ENCODE data around the gene NAA30.
"Not testable (repeated sequence)": the region's sequence is repeated elsewhere in the genome, so short reads cannot be mapped to it uniquely, and the experiment has no call there.

The NAA30 gene
- 24.5 to 55.3 (median 39.4) reads per million in 17 experiments for total RNA-seq

DNA sequence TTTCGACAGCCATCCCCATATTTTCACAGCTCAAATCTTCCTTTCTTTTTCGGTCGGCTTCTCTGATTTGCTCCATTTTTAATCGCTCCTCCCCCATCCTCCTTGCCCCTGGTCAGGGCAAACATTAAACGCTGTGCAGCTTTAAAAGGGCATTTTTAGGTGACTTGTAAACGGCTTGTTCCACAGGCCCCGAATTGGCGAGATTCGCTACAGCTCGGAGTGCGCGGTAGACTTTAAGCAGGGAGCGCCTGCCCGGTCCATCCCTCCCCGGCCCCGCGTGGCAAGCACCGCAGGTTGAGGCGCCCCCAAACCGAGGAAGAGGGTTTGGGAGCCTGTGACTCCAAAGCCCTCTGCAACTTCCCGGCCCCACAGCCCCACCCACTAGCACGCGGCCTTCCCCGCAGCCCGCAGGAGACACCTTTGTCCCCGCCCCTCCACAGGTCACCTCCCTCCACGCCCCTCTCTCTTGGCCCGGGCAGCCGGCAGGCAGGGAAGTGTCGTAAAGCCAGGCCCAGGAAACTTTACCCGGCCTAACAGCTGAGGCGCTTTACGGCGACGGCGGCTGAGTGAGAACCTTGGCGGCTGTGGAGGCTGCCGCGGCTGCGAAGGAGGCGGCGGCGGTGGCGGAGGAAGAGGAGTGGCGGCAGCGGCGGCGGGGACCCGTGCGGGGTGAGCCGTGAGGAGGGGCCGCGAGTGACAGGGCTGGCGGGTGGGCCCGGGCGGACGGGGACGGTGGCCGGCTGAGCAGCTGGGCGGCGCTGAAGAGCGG, at the start of gene NAA30:
Gene NAA30, plus strand, starts transcription at position 550 of the 769 bp plus-strand sequence. CDS start 372 bp downstream, outside the sequence.
- peak; percentile 90 to 94 (median 94) for DNase-seq

DNA sequence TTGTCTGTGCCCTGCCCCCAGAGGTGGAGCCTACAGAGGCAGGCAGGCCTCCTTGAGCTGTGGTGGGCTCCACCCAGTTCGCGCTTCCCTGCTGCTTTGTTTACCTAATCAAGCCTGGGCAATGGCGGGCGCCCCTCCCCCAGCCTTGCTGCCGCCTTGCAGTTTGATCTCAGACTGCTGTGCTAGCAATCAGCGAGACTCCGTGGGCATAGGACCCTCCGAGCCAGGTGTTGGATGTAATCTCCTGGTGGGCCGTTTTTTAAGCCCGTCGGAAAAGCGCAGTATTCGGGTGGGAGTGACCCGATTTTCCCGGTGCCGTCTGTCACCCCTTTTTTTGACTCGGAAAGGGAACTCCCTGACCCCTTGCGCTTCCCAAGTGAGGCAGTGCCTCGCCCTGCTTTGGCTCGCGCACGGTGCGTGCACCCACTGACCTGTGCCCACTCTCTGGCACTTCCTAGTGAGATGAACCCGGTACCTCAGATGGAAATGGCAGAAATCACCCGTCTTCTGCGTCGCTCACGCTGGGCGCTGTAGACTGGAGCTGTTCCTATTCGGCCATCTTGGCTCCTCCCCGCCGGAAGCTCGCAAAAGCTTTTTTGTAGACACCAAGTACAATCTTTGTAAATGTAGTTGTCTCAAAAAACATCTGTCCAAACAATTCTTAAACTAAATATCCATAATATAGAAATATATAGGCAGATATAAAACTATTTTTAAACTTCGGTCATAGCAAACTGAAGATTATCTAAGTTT, 46.7 kb upstream of the NAA30 start:
- not testable (repeated sequence) for DNase-seq

DNA sequence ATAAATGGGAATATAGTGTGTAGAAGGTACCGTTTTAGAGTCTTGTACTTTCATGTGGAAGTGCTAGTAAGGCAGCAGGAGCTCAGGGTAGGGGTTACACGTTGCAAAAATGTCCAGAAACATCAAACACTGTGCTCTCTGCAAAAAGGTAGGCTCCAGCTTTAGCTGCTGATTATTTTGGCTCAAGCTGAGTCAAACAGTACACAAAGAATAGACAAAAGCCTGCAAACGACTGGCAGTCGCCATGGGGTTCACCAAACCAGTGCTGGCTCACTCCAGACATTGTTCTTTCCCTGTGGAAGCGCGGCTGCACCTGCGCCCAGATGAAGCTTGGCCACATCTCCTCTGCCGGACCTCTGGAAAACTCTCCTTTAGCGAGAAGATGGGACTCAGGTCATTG, 45.3 kb upstream of the NAA30 start:
- no peak for DNase-seq

DNA sequence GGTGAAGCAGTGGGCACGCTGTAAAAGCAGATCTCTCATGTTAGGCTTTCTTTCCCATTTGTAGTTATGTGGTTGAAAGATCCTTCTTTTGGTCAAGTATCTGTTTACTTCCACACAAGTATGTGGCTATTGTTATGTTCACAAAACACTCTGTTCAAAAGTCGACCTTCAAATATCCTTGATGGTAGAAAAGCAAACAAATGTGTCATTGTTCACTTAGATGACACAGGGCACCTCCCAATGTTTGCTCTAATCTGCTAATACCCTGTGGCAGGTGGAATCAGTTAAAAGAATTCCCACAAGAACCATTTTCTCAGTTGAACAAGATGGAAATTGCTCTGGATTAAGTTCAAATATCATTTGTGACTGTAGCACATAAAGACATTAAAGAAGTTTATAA, 43.6 kb upstream of the NAA30 start:
- DNase-seq: no peak

DNA sequence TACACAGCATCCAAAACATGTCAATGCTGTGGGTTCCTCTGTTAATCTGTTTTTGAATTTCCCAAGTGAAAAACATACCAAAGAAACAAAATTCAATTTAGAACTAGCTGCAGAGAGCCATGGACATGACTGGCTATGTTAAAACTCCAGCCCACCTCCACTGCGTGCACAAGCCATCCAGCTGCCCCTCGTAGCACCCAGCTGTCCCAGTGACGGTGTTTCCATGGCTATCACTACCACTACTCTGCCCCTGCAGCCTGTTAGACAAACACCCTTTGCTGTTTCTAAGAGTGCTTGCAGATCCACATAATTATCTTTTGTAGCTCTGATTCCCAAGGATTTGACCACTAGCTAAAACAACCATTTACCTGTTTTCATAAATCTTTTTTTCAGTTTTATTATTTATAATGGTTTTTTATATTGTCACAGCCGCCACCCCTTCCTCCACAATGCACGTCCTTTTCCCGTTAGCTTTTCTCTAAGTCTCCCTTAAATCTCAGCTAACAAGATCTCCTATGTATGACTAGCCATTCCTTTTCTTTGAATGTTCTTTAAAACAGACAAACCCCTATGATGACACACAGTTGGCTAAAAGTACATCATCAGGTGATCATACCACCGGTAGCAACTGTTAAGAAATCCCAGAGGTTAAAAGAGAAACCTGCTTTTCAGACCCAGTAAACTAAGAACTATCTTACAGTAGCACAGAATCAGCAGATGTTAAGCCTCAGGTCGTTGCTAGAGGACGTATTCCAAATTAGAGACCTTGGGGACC, 37.8 kb upstream of the NAA30 start:
- no peak for DNase-seq

DNA sequence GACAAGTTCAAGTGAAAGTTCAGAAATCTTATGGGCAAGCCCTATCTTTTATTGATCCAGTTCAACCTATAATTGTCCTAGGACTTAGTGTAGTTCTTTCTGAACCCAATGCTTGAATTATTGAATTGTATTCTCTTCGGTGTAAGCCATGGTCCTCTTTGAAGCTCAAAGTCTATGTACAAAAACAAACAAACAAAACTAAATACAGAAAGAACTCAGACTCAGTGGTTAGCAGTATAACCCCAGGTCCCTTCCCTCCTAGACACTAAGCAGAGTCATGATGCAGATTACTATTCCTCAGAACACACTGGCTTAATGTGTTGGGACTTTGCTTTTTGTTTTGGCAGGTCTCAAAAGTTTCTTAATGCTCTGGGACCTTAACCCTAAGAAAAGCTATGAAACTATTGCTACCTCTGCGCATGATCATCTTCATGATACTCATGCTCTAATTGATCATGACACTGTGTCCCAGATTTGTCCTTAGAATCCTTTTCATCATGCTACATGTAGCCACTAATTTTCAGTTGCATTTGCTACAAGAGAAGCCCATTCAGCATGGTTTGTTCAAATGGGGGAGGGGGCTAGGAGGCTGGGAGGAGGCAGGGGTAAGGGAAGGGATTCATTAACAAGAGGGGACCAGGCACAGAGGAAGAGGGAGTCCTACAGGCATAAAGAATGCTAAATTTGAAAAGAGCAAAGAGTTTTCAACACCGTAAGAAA, 35.1 kb upstream of the NAA30 start:
- no peak for DNase-seq

DNA sequence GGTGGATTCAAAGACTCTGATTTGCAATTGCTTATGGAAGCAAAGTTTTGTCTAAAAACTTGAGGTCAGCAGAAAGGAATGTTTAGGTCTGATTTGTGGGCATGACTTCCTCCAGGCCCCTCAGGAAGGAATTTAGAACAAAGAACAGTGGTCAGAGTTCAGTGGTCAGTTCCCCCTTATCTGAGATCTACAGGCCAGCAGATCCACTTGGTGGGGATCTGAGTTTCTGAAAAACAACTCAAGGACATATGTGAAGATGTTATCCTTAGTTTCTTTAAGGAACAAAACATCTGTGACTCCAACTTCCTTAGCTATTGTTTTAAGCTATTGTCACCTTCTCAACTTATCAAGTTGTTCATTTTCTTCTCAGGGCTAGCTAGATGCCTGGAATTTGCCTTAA, 28.0 kb upstream of the NAA30 start:
- no peak for DNase-seq

DNA sequence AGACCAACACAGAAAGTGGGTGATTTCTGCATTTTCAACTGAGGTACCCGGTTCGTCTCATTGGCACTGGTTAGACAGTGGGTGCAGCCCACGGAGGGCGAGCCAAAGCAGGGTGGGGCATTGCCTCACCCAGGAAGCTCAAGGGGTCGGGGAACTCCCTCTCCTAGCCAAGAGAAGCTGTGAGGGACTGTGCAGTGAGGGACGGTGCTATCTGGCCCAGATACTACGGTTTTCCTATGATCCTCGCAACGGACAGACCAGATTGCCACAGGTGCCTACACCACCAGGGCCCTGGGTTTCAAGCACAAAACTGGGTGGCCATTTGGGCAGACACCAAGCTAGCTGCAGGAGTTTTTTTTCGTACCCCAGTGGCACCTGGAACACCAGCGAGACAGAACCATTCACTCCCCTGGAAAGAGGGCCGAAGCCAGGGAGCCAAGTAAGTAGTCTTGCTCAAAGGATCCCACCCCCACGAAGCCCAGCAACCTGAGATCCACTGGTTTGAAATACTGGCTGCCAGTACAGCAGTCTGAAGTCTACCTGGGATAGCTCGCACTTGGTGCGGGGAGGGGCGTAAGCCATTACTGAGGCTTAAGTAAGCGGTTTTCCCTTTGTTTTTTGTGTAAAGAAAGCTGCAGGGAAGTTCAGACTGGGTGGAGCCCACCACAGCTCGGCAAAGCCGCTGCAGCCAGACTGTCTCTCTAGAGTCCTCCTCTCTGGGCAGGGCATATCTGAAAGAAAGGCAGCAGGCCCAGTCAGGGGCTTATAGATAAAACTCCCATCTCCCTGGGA, 25.5 kb upstream of the NAA30 start:
- DNase-seq: no peak

DNA sequence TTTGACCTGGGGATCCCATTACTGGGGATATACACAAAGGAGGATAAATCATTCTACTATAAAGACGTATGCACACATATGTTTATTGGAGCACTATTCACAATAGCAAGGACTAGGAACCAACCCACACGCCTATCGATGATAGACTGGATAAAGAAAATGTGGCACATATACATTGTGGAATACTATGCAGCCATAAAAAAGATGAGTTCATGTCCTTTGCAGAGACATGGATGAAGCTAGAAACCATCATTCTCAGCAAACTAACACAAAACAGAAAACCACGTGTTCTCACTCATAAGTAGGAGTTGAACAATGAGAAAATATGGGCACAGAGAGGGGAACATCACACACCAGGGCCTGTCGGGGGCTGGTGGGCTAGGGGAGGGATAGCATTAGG, 20.2 kb upstream of the NAA30 start:
- not testable (repeated sequence) for DNase-seq

DNA sequence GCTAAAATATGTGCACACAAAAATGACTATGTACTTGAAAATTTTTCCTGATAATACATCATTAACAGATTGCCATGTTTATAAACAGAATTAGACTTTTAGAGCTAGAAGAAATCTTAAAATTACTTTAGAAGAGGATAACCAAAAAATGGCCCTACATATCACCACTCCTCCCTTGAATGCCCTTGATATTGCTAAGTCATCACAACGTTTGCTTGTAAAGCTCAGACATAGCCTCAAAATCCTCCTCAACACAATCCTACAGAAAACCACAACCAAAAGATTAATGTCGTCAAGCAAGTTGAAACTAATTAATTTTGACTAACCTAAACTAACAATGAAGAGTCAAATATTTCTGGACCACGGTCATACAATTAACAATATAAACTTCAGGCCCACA, 19.4 kb upstream of the NAA30 start:
- no peak for DNase-seq

DNA sequence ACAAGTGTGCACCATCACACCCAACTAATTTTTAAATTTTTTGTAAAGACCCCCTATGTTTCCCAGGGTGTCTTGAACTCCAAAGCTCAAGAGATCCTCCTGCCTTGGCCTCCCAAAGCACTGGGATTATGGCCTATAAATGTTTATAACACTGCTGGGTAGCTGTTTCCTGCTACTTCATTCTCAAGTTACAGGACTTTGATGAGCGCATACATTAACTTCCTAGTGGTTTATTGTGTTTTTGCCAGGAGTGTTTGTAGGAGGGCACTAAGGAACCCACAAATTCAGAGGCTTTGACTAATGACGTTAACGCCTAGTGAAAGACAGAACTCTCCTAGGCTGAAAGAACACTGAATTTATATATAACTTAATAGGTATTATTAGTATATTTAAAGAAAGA, 15.2 kb upstream of the NAA30 start:
- DNase-seq: no peak

DNA sequence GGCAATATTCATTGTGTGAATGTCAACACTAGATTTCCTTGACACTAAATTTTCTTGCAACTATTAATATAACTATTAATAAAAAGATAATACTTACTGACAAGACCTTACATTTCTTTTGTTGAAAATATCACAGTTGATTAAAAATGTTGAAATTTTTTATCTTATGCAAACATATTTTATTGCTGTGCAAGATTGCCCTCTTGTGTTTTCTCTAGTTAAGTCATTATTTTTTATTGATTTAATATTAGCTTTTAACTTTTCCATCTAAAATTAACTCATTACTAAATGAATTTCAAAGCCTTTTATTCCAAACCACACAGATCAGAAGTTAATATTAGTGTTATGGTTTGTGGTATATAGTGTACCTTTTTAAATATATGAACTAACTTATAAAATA, 11.7 kb upstream of the NAA30 start:
- DNase-seq: no peak

DNA sequence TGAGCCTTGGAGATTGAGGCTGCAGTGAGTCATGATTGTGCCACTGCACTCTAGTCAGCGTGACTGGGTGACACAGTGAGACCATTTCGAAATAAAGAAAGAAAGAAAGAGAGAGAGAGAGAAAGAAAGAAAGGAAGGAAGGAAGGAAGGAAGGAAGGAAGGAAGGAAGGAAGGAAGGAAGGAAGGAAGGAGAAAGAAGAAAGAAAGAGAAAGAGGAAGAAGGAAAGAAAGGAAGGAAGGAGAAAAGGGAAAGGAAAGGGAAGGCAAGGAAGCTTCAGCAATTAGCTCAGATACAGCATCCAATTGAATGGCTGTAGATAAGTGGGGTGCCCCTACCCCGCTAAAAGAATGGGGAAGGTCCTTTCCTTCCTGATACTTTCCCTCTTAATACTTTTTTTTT, 9.5 kb upstream of the NAA30 start:
- DNase-seq: peak in 1 of 4 experiments; percentile 10

DNA sequence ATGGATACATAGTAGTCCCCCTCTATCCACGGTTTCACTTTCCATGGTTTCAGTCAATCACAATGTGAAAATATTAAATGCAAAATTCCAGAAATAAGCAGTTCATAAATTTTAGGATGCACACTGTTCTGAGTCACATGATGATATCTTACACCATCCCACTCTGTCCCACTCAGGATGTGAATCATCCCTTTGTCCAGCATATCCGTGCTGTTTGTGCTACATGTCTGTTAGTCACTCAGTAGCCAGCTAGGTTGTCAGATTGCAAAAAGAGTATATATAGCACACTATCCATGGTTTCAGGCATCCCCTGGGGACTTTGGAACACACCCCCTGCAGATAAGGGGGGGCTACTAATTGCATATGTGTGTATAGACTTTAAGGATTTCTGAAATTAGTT, 8.1 kb upstream of the NAA30 start:
- peak; percentile 55 to 83 (median 65) for DNase-seq

DNA sequence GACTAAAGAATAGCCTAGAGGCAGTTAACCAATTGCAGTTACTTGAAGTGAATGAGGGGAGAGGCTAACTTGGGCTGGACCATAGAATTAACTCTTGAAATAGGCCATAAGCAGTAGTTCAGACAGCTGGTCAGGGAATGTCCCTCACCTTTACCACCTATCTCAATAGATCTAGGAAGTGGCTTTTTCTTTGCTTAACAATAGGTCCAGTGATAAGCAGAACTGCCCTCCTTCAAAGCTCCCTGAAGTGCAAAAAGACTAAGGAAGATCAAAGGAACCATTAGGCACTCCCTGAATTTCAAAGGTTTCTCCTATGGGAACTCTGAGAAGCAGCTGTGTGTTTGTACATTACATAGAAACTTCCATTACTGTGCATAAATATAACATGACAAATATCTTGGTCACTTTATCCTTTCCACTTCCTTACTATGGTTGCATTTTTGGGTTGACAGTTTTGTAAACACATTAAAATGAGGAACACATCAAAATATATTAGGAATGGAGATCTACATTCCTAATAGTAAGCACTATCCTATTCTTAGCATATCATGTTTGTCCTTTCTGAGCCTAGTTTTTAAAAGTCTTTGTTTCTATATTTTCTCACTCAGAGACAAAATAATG, 7.2 kb upstream of the NAA30 start:
- DNase-seq: peak in 3 of 4 experiments; percentile 4 to 63 (median 54)

DNA sequence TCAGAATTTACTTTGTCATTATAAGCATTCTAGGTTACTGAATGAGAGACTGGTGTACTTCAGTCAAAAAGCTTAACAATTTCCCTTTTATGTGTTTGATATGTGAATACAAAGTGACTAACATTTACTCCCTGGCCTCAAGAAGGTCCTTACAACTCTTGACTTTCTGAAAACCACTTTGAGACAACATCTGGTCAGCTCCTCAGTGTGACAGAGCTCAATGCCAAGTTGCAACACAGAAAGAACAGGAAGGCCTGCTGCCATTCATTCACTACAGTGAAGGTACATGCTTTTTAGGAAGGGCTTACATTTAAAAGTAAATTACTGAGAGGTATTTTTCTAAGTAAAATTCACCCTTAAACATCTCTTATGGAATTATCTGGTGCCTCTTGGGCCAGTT, 2.3 kb upstream of the NAA30 start:
- peak in 2 of 4 experiments; percentile 17 to 24 for DNase-seq

DNA sequence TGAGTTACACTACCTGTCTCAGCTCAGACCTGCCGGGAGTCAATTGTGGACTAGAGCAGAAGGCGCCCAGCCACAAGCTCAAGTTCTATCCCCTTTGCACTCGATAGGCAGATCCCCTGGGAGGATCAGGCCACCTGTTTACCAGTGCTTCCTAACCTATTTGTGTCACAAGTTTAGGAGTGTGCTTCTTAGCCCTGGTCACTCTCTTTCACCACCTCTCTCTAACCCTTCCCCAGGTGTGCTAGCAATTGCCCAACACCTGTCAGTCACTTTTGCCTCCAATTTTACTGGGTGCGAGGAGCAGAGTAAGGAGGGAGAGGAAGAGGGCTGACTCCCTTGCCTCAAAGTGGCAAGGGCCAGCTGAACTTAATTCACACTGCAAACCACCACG, 745 bp upstream of the NAA30 start:
- no peak for DNase-seq

DNA sequence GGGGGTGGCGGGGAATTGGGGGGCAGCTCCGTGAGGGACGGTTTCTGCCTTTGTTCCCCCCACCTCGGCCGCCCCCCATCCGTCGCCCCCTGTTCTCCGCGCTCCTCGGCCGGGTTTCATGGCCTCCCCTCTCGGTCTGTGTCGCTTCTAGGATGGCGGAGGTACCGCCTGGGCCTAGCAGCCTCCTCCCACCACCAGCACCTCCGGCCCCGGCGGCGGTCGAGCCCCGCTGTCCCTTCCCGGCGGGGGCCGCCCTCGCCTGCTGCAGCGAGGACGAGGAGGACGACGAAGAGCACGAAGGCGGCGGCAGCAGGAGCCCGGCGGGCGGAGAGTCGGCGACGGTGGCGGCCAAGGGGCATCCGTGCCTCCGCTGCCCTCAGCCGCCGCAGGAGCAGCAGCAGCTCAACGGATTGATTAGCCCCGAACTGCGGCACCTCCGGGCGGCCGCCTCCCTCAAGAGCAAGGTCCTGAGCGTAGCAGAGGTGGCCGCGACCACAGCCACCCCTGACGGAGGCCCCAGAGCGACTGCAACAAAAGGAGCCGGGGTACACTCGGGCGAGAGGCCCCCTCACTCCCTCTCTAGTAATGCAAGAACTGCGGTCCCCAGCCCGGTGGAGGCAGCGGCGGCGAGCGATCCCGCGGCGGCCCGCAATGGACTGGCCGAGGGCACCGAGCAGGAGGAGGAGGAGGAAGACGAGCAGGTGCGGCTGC, 575 bp downstream of the NAA30 start:
- peak; percentile 38 to 72 (median 50) for DNase-seq

DNA sequence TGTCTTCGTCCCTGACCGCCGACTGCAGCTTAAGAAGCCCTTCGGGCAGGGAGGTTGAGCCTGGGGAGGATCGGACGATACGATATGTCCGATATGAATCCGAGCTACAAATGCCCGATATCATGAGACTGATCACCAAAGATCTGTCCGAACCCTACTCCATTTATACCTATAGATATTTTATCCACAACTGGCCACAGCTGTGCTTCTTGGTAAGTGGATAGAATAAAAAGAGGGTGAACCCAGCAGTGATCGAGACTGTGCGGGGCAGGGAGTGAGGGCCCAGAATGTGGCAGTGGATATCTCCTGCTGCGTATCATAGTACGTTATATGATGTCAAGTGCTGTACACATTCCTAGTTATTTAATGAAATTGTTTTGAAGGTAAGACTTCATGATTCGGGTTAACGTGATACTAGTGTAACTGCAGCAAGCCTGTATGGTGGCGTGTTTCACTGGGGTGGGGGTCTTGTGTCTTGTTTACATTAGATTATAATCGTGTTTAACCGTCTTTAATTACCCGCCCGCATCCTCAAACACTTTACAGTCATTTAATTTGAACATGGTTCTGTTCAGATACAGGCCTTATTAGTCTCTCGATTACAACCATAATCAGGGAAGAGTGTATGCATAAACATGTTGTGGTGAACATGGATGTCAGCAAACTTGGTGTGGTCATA, 1.3 kb downstream of the NAA30 start:
- no peak for DNase-seq

DNA sequence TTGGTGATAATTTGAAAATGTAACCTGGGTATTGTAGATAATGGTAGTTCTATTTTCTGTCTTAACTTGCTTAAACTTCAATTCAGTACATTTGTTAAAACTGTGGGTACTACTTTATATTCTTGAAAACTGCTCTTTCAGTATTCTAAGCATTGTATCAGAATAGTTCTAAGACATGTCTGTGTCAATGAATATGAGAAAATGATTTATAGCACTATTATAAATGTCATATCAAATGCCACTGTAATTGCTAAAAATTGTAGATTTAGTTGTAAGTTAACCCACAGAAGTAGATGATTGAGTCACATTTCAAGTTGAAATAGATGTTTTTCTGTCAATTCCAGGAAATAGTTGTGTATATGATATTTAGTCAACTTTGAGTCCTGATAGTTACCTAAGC, 2.4 kb downstream of the NAA30 start:
- no peak for DNase-seq
